GM21717 (cell line): ENCODE measurements around the gene ZNF354C.

Experiments used
- ATAC-seq: cut with Tn5 transposase; IDR thresholded peaks from one replicate; pipeline ENCODE4 v1.9.1; 2021; ENCODE audit warnings: mild to moderate bottlenecking, moderate library complexity; ENCODE audit not compliant: unreplicated experiment

ZNF354C gene

DNA sequence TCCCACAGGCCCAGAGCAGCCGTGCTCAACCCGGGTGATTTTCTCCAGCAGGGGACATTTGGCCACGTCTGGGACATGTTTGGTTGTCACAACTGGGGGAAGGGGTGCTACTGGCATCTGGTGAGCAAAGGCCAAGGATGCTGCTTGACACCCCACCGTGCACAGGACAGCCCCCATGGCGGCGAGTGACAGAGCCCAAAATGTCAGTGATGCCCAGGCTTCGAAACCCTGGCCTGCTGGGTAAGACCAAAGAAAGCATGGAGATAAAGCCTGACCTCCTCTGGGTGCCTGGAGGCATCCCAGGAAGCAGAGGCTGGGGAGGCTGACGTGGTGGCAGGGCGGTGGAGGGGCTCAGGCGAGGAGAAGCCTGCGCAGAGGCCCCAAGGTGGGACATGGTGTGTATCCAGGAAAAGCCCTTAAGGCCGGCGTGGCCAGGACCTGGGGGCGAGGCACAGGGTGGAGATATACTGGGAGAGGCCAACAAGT is 66.4 kb downstream of the ZNF354C start:
- no peak for ATAC-seq

DNA sequence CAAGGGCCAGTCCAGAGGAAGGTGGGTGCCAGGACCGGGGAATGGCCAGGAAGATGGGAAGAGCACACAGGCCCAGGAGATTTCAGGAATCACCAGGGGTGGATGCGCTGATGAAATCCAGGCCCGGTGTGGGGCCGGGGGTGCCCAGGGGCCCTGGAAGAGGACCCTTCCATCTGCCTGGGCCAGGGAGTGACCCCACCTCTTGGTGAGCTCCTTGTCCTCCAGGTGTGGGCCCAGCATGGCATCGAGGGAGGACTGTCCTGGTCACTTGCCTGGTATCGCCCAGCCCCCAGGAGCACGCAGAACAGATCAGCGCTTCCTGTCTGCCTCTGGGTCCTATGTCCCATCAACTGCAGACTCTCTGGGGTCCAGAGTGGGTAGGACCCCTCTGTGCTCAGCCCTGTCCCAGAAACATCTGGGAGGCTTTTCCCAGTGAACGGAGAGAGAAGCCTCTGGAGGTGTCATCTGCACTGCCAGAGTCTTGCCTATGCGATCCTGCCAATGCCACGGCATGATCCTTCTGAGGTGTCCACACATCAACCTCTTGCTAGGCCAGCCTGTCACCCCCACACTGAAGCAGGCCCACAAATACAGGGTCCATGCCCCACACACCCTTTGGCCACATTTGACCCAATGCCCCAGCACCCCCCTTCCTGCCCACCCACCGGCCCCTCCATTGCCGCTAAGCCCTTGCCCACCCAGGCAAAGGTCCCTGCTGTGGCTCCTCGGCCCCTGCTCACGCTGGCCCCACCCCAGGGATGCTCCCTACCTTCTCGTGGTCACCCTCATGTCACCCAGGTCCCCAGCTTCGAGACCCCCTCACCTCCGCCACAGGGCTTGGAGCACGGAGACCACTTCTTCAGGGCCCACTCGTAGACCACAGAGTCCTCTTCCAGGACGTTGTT is 67.2 kb downstream of the ZNF354C start:
- ATAC-seq = no peak

DNA sequence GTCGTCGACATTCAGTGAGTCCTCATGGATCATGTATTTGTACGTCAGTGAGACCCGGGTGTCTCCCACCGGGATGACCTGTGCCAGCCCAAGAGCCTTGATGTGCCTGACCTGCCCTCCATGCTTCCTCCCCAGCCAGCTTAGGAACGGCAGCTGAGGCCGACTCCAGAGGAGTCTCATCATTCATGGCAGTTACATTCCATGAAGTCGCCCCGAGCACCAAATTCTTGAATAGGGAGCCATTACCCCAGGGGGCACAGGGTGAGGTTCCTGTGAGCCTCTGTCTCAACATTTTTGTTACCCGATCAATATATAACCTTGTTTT is 67.8 kb downstream of the ZNF354C start:
- no peak for ATAC-seq

DNA sequence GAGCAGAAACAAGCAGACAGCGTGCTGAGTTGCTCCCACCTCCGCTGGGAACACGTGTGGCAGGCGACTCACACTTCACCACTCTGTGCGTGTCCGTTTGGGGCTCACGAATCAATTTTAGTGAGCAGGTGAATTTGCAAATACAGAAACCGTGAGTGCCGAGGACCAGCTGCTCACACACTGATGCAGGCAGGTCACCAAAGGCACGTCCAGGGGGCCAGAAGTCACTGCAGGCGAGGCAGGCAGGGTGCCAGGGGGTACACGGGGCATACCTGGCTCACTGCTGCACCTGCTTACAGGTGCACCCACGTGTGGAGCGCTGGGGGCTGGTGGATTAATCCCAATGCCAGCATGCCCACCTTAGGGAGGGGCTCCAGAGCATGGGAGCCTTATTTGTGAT is 68.8 kb downstream of the ZNF354C start:
- ATAC-seq = no peak

DNA sequence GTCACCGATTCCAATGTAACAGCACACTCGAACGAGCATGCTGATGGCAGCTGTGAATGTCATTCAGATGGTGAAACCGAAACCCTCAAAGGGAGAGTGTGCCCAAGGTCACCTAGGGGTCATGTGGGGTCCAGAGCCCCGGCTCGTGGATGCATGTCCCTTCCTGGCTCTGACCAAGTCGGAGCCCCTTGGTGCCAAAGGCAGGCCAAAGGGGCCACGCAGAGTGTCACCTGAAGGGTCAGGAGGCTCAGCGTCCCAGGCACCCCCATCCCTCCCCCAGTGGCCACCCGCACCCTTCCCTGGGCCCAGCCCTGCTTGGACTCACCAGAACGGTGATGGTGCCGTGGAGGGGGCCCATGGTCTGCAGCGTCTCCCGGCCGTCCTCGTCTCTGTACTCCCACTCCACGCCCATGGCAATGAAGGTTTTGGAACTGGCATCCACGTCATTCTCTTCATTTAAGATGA is 69.5 kb downstream of the ZNF354C start:
- no peak for ATAC-seq

DNA sequence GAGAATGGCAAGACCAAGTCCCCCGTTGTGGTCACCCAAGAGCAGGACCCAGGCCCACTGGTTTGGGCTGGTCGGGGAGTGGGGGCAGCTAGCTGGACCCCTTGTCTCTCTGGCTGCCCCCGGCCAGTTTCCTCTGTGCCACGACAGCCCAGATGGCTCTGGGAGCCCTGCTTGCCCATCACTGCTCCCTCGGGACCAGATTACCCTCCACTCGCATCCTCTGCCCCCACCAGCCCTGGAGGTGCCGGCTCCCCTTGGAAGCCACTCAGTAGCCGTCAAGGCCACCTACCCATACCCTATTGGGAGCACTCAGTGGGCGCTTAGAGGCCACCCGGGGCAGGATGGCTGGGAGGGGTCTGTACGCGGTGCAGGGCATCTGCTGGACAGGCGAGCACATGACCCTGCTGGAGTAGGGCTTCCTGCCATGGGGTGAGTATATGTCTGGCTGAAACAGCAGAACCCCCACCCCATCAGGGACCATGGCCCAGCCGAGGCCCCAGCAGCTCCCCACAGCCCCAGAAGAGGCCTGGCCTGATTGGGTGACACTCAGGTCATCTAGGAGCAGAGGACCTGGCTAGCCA is 70.0 kb downstream of the ZNF354C start:
- ATAC-seq = no peak

DNA sequence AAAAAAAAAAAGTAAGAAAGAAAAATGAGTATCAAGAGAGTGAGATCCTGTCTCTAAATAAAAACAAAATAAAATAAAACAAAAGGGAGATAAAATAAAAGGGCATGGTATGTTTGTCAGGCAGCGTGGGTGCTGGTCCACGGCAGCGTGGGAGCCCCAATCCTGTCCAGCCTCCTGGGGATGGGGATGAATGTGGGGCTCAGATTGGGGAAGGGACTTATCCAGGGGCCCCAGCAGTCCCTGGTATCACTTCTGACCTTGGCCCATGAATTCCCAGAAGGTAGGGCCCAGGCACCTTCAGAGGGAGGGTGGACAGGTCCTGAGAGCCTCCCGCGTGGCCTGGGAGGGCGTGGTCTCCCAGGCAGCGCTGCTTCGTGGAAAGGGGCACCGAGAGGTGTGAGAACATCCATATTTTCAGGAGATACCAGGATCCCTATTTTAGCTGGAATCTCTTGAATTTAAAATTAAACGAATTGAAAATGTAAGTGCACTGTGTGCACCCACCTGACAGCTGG is 71.2 kb downstream of the ZNF354C start:
- ATAC-seq = no peak

DNA sequence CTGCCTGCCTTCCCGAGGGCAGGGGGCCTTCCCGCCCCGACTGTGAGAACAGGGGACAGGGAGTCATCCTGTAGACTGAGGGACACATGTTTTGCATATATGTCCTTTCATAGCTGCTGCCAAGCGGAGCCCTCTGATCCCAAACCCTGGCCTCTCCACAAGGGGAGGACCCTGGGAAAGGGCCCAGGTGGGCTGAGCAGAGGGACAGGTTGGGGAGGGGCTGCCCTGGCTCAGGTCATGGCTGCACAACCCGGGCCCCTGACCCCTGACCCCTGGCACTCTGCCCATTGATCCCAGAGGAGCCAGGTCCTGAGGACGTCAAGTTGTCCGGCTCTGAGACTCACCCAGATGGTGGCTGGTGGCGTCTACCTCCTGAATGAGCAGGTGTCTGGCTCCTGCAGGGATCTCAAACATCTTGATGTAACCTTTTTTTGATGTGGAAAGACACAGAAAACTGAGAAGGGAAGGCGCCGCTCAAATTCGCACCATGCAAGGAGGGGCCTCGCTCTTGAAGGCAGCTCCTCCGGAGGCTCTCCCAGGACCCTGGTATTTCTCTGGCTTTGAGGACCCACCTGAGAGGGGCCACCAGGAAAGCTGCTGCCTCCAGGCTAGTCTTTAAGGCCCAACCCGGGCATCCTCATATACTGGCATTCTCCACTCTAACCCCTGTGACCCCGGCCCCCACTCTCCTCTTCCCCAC is 71.9 kb downstream of the ZNF354C start:
- no peak for ATAC-seq

DNA sequence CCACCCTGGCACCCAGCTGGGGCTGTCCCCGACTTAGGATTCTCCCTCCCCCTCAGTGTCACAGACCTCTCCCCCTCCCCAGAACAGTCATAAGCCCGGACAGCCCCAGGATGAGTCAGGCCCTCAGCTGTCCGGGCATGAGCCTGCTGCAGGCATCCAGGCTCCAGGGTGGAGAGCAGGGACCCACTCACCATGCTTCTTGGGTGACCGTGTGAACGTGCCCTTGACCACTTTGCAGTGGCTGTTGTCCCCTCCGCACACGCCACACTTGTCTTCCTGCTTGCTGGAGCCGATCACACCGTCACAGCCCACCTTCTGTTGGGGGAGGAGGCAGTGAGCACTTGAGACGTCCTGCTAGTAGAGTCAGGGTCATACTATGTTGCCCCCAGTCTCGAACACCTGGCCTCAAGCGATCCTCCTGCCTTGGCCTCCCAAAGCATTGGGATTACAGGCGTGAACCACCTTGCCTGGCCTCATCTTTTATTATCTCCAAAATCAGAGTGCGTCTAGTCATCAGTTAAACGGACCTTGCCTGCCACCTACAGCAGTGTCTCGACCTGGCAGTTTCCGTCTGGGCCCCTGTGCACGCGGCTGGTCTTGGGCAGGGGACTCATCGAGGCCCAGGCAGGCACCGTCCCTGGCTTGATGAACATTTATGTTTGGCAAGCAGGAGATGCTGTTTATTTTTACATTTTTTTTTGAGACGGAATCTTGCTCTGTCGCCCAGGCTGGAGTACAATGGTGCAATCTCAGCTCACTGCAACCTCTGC is 72.6 kb downstream of the ZNF354C start:
- ATAC-seq = no peak
